ENCODE results near the gene QRICH1.

QRICH1 gene

GRCh38 chr3:49007771-49008528 lies 85.9 kb downstream of the QRICH1 start:
- no peak for TF ChIP-seq CTCF (IDR thresholded peaks at IDR 0.05; ENCODE audit: insufficient read depth, low read depth, low read length, missing control alignments)
- peak; percentile 94 for DNase-seq (ENCODE audit: low read depth)
- peak overlapping the region; percentile 92 for H3K4me3 ChIP-seq (ENCODE audit: low read depth, low read length)

- peak; percentile 25 for TF ChIP-seq CTCF (IDR thresholded peaks at IDR 0.05; ENCODE audit: insufficient read depth, low read depth, low read length, missing control alignments)
- peak; percentile 99 for DNase-seq (ENCODE audit: low read depth)
- H3K4me3 ChIP-seq (ENCODE audit: low read depth, low read length), result peak within 1 kb of the TSS; percentile 92
Measured at GRCh38 chr3:49007068-49007770, 86.7 kb downstream of the QRICH1 start, which contains the start of gene WDR6. TSS of gene WDR6 (plus strand) at chr3:49007391. CDS start at chr3:49007432, 41 bp downstream.

DNA sequence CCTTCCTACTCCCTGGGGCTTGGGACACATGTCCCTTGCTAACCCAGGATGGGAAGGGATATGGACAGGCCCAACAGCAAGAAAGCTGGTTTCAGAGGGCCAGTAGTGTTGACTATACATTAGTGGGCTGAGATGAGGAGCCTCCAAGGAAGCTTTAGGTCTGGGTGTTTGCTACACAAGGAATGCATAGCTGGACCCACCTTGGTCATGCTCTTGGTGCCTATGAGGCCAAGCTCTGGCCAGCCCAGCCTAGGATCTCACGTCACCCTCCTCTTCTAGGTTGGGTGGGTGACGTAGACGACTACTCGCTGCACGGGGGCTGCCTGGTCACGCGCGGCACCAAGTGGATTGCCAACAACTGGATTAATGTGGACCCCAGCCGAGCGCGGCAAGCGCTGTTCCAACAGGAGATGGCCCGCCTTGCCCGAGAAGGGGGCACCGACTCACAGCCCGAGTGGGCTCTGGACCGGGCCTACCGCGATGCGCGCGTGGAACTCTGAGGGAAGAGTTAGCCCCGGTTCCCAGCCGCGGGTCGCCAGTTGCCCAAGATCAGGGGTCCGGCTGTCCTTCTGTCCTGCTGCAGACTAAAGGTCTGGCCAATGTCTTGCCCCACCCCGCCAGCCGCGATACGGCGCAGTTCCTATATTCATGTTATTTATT lies 87.3 kb downstream of the QRICH1 start:
- TF ChIP-seq CTCF (IDR thresholded peaks at IDR 0.05; ENCODE audit: insufficient read depth, low read depth, low read length, missing control alignments), result no peak
- no peak for DNase-seq (ENCODE audit: low read depth)
- H3K4me3 ChIP-seq (ENCODE audit: low read depth, low read length), result peak overlapping the region; percentile 92

DNA sequence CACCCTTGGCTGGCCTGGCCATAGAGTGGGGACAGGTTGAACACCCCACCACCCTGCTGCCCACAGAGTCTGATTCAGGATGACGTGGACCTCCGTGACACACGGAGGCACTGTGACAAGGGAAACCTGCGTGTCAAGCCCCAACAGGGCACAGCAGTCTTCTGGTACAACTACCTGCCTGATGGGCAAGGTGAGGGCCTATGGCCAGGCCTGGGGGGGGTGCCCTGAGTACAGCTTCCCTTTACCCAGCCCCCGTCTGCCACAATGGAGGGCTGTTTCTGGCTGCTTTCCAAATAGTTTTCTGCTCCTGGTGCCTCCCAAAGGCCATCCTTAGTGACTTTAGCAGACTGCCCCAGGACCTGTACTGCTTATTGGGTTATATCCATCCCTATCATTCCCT lies 87.9 kb downstream of the QRICH1 start:
- no peak for TF ChIP-seq CTCF (IDR thresholded peaks at IDR 0.05; ENCODE audit: insufficient read depth, low read depth, low read length, missing control alignments)
- peak overlapping the region; percentile 92 for H3K4me3 ChIP-seq (ENCODE audit: low read depth, low read length)
- no peak for DNase-seq (ENCODE audit: low read depth)

DNA sequence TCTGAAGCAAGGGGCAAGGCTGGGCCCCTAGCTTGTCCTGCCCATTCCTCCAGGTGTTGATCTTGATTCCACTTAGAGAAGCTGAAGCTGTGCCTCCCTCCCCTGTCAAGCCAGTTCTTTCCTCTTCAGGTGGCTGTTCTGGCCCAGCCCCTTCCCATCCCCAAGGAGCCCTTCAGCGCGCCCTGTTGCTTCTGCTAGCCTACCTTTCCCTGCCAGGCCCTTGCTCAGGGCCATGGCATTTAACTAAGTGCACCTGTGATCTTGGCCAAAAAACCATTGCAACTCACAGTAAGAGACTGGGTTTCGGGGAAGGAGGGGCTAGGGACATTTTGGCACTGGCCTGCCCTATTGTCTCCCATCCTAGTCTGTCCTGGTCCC lies 88.6 kb downstream of the QRICH1 start:
- no peak overlapping the region for H3K4me3 ChIP-seq (ENCODE audit: low read depth, low read length)
- TF ChIP-seq CTCF (IDR thresholded peaks at IDR 0.05; ENCODE audit: insufficient read depth, low read depth, low read length, missing control alignments), result no peak
- DNase-seq (ENCODE audit: low read depth), result no peak

DNA sequence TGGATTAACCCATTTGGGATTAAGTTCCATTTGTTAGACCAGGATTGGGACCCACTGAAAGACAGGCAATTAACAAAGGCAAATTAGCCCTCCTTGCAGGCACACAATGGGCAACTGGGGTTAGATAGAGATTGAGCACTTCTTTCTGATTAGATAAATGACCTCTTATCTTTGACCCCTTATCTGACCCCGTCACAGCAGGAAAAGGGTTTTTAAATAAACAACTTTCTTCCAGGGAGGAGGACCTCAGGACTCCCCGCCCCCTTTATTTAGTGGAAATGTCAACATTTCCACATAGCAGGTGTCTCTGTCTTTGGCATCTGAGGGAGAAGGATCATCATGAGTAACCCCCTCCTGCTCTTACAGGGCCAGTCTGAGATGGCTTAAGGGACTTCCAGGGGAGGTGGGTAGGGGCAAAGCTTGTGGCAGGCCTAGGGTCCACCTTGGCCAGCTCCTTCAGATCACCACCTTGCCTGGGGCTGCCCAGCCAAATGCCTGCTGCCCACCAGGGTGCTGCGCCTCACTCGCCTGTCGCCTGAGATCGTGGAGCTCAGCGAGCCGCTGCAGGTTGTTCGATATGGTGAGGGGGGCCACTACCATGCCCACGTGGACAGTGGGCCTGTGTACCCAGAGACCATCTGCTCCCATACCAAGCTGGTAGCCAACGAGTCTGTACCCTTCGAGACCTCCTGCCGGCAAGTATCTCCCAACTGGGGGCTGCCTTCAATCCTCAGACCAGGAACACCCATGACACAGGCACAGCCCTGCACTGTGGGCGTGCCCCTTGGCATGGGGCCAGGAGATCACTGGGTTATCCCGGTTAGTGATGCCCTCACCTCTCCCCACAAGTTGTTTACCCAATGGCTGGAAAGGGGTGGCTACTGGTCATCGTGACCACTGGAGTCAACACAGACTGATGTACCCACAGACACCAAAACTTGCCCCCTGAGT lies 89.2 kb downstream of the QRICH1 start:
- DNase-seq (ENCODE audit: low read depth), result no peak
- H3K4me3 ChIP-seq (ENCODE audit: low read depth, low read length), result no peak overlapping the region
- TF ChIP-seq CTCF (IDR thresholded peaks at IDR 0.05; ENCODE audit: insufficient read depth, low read depth, low read length, missing control alignments), result no peak

Data from GM12865 (cell line).